Skeletal muscle tissue (tissue), 4 donors: Measurements from ENCODE around the gene ERC2. TPM values are rescaled to one million over a fixed set of nuclear protein-coding genes. Genes with fewer than 3 reads are reported as not detected.

Source experiments
- H3K27ac ChIP-seq: one replicate; pipeline ENCODE4 v1.7.0; 2013; ENCODE audit warnings: mild to moderate bottlenecking, low read depth, low read length, inconsistent platforms
- H3K27me3 ChIP-seq, 3 donors: one replicate each; pipeline ENCODE4 v1.7.0; 2013; ENCODE audit warnings: low read length in 3 of 3; ENCODE audit not compliant: control insufficient read depth in 3 of 3, insufficient read depth in 3 of 3
- H3K36me3 ChIP-seq, 3 donors: one replicate each; pipeline ENCODE4 v1.7.0; 2013; ENCODE audit warnings: low read length in 3 of 3; ENCODE audit not compliant: control insufficient read depth in 3 of 3, insufficient read depth in 3 of 3
- H3K4me1 ChIP-seq, 3 donors: one replicate each; pipeline ENCODE4 v1.7.0; 2013; ENCODE audit warnings: low read length in 3 of 3, mild to moderate bottlenecking in 3 of 3; ENCODE audit not compliant: control insufficient read depth in 3 of 3, insufficient read depth in 3 of 3
- H3K4me3 ChIP-seq, 3 donors: one replicate each; pipeline ENCODE4 v1.7.0; 2013; ENCODE audit warnings: low read length in 3 of 3
- H3K9ac ChIP-seq, 3 donors: one replicate each; pipeline ENCODE4 v1.7.0; 2013; ENCODE audit warnings: low read length in 3 of 3, mild to moderate bottlenecking in 3 of 3, moderate library complexity in 2 of 3, low read depth in 1 of 3
- H3K9me3 ChIP-seq, 3 donors: one replicate each; pipeline ENCODE4 v1.7.0; 2013; ENCODE audit warnings: low read length in 3 of 3; ENCODE audit not compliant: control insufficient read depth in 3 of 3
- total RNA-seq: library from RNA; depleted of rRNA; stranded (reverse); fragments of >200 nt; gene quantifications from one replicate; pipeline ENCODE4 v1.2.3, GENCODE V29; 2014
- donor health status: Osteomylitis.

Gene ERC2
- total RNA-seq, 1 donor from 2014 or later, result 1.0 TPM

DNA sequence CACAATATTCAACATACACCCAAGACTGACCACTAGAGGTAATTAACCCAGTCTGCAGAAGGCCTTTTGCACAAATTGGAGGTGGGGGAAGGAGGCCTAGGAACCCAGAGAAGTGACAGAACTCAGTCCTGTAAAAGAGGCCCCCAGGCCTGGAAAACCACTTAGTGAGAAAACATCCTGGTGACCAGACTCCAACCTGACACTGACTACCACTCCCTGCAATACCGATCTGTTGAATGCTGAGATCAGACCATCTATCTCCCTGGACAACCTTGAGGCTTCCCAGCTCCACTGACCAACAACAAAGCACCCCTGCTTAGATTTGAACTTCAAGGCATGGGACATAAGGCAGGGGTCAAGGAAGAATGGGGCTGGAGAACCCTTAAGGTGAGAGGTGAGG, 719.2 kb downstream of the ERC2 start:
- H3K4me1 ChIP-seq, result no peaks in the 10 kb centered on the region
- no peaks in the 10 kb centered on the region for H3K9me3 ChIP-seq
- no peak overlapping the region for H3K9ac ChIP-seq
- no peak overlapping the region for H3K27ac ChIP-seq
- no peak overlapping the region for H3K4me3 ChIP-seq
- peaks cover 0 to 3% (median 0%) of the 10 kb centered on the region in 3 donors for H3K27me3 ChIP-seq
- H3K36me3 ChIP-seq, result no peaks in the 10 kb centered on the region

DNA sequence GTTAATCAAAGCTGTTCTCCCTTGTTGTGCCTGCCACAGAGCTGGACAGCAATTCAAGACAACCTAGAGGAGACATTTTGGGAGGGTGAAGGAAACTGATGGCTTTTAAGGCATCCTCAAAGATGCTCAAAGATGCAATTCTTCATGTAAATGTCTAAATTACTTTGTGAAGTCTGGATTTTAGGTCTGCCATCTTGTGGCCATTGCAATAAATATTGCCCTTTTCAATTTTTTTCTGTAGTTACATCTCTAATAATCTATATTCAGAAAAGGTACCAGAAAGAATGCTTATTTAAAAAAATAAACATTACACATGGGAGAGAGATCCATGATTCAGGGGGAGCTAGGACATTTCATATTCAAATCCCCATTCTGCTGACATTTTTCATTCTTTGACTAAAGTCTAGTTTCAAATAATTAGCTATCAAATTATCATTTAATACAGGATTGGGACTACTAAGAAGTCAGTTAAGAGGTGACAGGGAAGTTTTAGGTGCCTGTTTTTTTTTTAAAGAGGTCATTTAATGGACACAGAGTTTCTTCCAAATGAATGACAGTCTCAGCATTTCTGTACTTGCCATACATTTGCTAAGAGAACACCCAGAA, 721.4 kb downstream of the ERC2 start:
- Histone ChIP-seq H3K9ac (no peak overlapping the region), H3K4me3 (no peak overlapping the region), H3K27ac (no peak overlapping the region), H3K36me3 (no peaks in the 10 kb centered on the region), H3K9me3 (no peaks in the 10 kb centered on the region), H3K27me3 (no peaks in the 10 kb centered on the region), H3K4me1 (no peaks in the 10 kb centered on the region)

DNA sequence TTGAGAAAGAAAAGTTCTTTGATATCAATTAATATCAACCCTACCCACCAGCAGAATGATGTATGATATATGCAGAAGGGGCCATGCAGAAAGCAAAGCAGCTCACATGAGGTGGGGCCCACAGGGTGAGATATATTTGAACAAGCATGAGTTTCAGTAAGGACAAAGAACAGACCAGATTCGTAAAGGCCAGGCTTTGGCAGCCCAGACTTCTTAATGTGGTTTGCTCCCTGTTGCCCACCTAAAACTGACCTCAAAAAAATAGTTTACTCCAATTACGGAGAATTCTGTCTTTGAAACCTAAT, 725.5 kb downstream of the ERC2 start:
- Histone ChIP-seq H3K4me1 (no peaks in the 10 kb centered on the region), H3K27ac (no peak overlapping the region), H3K27me3 (no peaks in the 10 kb centered on the region), H3K9me3 (no peaks in the 10 kb centered on the region), H3K36me3 (no peaks in the 10 kb centered on the region), H3K4me3 (no peak overlapping the region), H3K9ac (no peak overlapping the region)

DNA sequence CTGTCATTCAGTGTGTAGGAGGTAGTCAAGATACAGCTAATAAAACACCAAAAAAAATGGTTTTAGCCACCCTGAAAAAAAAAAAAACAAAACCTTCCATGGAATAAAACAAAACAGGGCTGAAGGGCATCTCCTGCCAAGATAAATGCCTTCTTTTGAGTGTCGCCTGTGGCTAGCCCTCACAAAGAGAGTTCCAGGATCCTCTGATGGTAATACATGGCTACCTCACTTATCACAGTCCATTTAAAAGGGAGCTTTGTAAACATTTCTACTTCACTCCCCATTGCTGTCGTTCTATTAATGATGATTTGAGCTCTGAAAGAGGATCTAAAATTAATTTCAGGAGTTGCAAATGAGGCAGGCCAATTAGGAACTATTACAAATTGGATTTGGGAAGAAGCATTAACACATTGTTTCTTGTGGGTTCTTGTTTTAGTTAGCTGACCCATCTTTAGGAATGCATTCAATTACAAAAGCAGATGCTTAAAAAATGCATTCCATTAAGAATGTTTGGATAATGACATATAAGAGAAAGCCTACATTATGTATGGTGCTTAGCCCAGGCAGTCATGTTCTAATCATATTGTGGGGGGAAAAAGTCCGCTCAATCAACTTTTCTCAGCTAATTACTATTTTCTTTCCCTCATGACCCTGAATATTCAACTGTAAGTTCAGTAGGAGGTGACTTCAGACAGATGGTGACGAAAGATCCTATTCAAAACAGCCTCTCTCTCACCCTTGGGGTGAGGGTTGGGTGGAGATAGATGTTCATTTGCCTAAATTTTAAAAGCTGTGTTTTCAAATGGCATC, 726.0 kb downstream of the ERC2 start:
- H3K27ac ChIP-seq, result no peak overlapping the region
- H3K4me1 ChIP-seq, result no peaks in the 10 kb centered on the region
- H3K4me3 ChIP-seq, result no peak overlapping the region
- no peak overlapping the region for H3K9ac ChIP-seq
- no peaks in the 10 kb centered on the region for H3K27me3 ChIP-seq
- H3K36me3 ChIP-seq, result no peaks in the 10 kb centered on the region
- no peaks in the 10 kb centered on the region for H3K9me3 ChIP-seq

DNA sequence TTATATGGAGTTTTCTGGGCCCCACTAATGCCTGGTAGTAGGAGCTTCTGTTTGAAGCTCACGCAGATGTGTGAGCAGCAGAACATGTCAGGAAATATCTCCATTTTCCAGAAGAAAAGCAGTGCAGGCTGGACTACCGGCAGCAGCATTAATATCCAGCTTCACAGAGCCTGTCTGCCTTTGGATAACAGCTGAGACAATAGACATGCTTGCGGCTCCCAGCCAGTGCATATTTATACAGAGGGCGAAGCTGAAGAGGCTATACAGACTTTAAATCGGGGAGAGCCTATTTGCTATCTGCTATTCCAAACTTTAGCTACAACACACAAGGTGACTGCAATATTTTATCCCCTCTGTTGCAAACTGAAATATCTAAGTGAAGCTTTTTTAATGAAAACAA, 731.1 kb downstream of the ERC2 start:
- no peak overlapping the region for H3K4me3 ChIP-seq
- H3K9me3 ChIP-seq, result no peaks in the 10 kb centered on the region
- no peak overlapping the region for H3K27ac ChIP-seq
- no peaks in the 10 kb centered on the region for H3K36me3 ChIP-seq
- no peaks in the 10 kb centered on the region for H3K4me1 ChIP-seq
- no peak overlapping the region for H3K9ac ChIP-seq
- no peaks in the 10 kb centered on the region for H3K27me3 ChIP-seq

DNA sequence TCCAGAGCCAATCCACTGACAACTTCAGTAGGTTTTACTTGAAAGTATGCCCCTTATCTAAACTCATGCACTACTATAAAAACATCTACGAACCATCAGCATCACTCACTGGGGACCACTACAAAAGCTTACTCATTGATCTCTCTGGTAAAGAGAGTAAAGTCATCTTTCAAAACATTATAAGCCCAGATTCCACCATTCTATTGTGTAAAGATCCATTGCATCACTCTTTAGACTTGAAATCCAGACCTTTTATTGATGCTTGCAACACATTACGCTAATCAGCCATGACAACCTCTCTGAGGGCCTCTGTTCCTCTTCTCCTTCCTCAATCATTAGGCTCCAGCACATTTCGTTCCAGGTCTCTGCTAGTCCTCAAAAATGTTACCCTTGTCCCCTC, 732.3 kb downstream of the ERC2 start:
- Histone ChIP-seq H3K27me3 (no peaks in the 10 kb centered on the region), H3K36me3 (no peaks in the 10 kb centered on the region), H3K9me3 (no peaks in the 10 kb centered on the region), H3K9ac (no peak overlapping the region), H3K4me1 (no peaks in the 10 kb centered on the region), H3K4me3 (no peak overlapping the region), H3K27ac (no peak overlapping the region)

DNA sequence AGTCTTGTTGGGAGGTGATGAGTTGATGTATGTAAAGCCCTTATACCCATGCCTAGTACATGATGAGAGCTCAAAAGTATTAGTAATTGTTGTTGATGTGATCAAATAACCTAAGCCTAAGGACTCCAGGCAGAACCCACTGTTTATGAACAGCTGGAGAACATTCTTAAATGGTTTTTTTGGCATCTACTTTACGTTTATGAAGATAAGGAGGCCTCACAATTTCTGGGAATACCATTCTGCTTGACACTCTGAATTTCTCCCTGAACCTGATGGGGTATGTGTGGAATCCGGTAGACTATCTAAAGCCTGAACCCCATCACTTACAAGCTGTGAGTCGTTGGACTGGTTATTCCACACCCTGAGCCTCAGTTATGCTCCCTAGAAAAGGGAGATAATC, 736.5 kb downstream of the ERC2 start:
- Histone ChIP-seq H3K27me3 (no peaks in the 10 kb centered on the region), H3K4me3 (no peak overlapping the region), H3K4me1 (no peaks in the 10 kb centered on the region), H3K36me3 (no peaks in the 10 kb centered on the region), H3K9me3 (no peaks in the 10 kb centered on the region), H3K27ac (no peak overlapping the region), H3K9ac (no peak overlapping the region)

DNA sequence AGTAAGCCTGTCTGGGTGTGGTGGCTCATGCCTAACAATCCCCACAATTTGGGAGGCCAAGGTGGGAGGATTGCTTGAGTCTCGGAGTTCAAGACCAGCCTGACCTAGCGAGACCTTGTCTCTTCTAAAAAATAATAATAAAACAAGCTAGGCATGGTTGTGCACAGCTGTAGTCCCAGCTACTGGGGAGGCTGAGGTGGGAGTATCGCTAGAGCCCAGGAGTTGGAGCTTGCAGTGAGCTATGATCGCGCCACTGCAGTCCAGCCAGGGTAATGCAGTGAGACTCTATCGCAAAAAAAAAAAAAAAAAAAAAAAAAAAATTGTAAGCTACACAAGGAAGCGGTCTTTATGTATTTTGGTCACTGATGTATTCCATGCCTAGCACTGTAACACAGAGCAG, 738.7 kb downstream of the ERC2 start:
- no peak overlapping the region for H3K27ac ChIP-seq
- no peaks in the 10 kb centered on the region for H3K27me3 ChIP-seq
- H3K9ac ChIP-seq, result no peak overlapping the region
- H3K4me1 ChIP-seq, result no peaks in the 10 kb centered on the region
- no peak overlapping the region for H3K4me3 ChIP-seq
- no peaks in the 10 kb centered on the region for H3K36me3 ChIP-seq
- no peaks in the 10 kb centered on the region for H3K9me3 ChIP-seq

DNA sequence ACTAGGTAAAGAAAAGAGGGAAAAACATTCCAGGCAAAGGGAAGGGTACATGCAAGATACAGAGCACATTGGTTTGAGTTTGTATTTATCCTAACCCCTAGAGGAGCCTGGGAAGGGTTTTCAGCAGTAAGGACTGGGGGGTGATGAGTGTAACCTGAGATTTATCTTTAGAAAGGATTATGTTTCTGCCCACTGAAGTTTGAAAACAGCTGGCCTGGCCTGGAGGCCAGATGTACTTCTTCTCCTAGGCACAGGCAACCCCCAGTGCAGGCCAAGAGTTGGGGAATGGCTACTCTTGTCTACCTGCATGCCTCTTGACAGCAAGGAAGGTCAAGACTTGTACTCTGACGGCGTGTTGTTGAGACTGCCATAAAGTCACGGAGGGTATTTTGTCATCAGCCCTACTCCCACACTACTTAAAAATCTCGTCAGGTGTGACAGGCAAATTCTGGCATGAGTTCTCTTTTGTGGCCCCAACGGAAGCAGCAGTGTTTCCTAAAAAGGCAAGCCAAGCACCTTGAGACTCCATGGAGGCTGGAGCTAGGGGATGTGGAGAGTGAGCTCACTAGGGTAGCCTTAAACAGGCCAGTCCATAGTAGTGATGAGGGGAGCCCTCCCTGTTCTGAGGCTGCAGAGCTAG, 739.7 kb downstream of the ERC2 start:
- no peaks in the 10 kb centered on the region for H3K4me1 ChIP-seq
- no peak overlapping the region for H3K4me3 ChIP-seq
- H3K36me3 ChIP-seq, result no peaks in the 10 kb centered on the region
- no peak overlapping the region for H3K9ac ChIP-seq
- no peaks in the 10 kb centered on the region for H3K9me3 ChIP-seq
- H3K27me3 ChIP-seq, result no peaks in the 10 kb centered on the region
- H3K27ac ChIP-seq, result no peak overlapping the region

DNA sequence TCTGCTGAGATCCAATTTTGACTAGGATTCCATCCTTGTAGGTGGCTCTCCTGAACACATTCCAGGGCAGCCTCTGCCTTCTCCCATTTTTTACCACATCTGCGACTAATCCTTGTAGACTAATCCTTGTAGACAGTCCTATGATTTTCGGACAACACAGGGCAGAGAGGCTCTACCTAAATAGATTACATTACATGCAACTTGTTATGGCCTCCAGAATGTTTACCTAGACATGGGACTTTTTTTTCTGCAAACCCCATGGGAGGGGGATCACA, 741.8 kb downstream of the ERC2 start:
- Histone ChIP-seq H3K9me3 (no peaks in the 10 kb centered on the region), H3K4me3 (no peak overlapping the region), H3K27me3 (no peaks in the 10 kb centered on the region), H3K9ac (no peak overlapping the region), H3K27ac (no peak overlapping the region), H3K36me3 (no peaks in the 10 kb centered on the region), H3K4me1 (no peaks in the 10 kb centered on the region)
